SK-N-SH treated with all-trans-retinoic acid at 6 μM for 48 hours (cell line): ENCODE results near the gene VWF.

ENCODE experiments used
- ATAC-seq: fragments of 200-7000 bp; cut with Tn5 transposase; 3 replicates; pipeline ENCODE4 v1.9.1; 2020; ENCODE audit warnings: mild to moderate bottlenecking, moderate library complexity
- ARNTL ChIP-seq: fragments of 450-650 bp; formaldehyde crosslinking; IDR thresholded peaks from 2 replicates; pipeline ENCODE4 v1.5.0; 2020; ENCODE audit warnings: low read depth, mild to moderate bottlenecking, moderate library complexity, borderline replicate concordance
- BACH2 ChIP-seq: fragments of 250-450 bp; sonication (Bioruptor Pico); IDR thresholded peaks from 2 replicates; pipeline ENCODE4 v1.9.0; 2021; ENCODE audit warnings: mild to moderate bottlenecking, borderline replicate concordance
- CREB5 ChIP-seq: fragments of 250-450 bp; sonication (Bioruptor Pico); IDR thresholded peaks from 2 replicates; pipeline ENCODE4 v1.5.1; 2020; ENCODE audit warnings: low read depth, mild to moderate bottlenecking, moderate library complexity
- CSDC2 ChIP-seq: fragments of 250-450 bp; sonication (Bioruptor Pico); IDR thresholded peaks from 2 replicates; pipeline ENCODE4 v1.5.0; 2020; ENCODE audit warnings: mild to moderate bottlenecking, moderate library complexity
- GLIS3 ChIP-seq: fragments of 250-450 bp; sonication (Bioruptor Pico); IDR thresholded peaks from 2 replicates; pipeline ENCODE4 v1.5.0; 2020; ENCODE audit warnings: mild to moderate bottlenecking, moderate library complexity
- ISL1 ChIP-seq: fragments of 250-450 bp; sonication (Bioruptor Pico); IDR thresholded peaks from 2 replicates; pipeline ENCODE4 v2.1.2; 2022; ENCODE audit warnings: mild to moderate bottlenecking, moderate library complexity
- OSR1 ChIP-seq: fragments of 250-450 bp; sonication (Bioruptor Pico); IDR thresholded peaks from 2 replicates; pipeline ENCODE4 v1.8.0; 2022; ENCODE audit warnings: moderate library complexity, mild to moderate bottlenecking, inconsistent platforms
- PATZ1 ChIP-seq: fragments of 250-450 bp; sonication (Bioruptor Pico); IDR thresholded peaks from 2 replicates; pipeline ENCODE4 v1.8.0; 2020; ENCODE audit warnings: mild to moderate bottlenecking, moderate library complexity, borderline replicate concordance
- PPARA ChIP-seq: fragments of 250-450 bp; sonication (Bioruptor Pico); IDR thresholded peaks from 2 replicates; pipeline ENCODE4 v1.5.0; 2020; ENCODE audit warnings: mild to moderate bottlenecking, borderline replicate concordance
- RARB ChIP-seq: fragments of 250-450 bp; sonication (Bioruptor Pico); IDR thresholded peaks from 2 replicates; pipeline ENCODE4 v1.8.0; 2021; ENCODE audit warnings: mild to moderate bottlenecking, moderate library complexity
- SNAI2 ChIP-seq: fragments of 250-450 bp; sonication (Bioruptor Pico); IDR thresholded peaks from 2 replicates; pipeline ENCODE4 v1.5.0; 2020; ENCODE audit warnings: mild to moderate bottlenecking, moderate library complexity
- TCF4 ChIP-seq: fragments of 250-450 bp; sonication (Bioruptor Pico); IDR thresholded peaks from 2 replicates; pipeline ENCODE4 v1.8.0; 2021; ENCODE audit warnings: mild to moderate bottlenecking, moderate library complexity, borderline replicate concordance
- TOX ChIP-seq: fragments of 250-450 bp; sonication (Bioruptor Pico); IDR thresholded peaks from 2 replicates; pipeline ENCODE4 v1.8.0; 2021; ENCODE audit warnings: mild to moderate bottlenecking, moderate library complexity, borderline replicate concordance
- TSHZ2 ChIP-seq: fragments of 250-450 bp; sonication (Bioruptor Pico); IDR thresholded peaks from 2 replicates; pipeline ENCODE4 v1.5.0; 2020; ENCODE audit warnings: mild to moderate bottlenecking, moderate library complexity
- ZC3H10 ChIP-seq: fragments of 250-450 bp; sonication (Bioruptor Pico); IDR thresholded peaks from 2 replicates; pipeline ENCODE4 v1.5.1; 2021; ENCODE audit warnings: mild to moderate bottlenecking, moderate library complexity
- ZFP3 ChIP-seq: fragments of 250-450 bp; sonication (Bioruptor Pico); IDR thresholded peaks from 2 replicates; pipeline ENCODE4 v1.5.0; 2020; ENCODE audit warnings: mild to moderate bottlenecking, moderate library complexity
- ZFP30 ChIP-seq: fragments of 450-650 bp; formaldehyde crosslinking; IDR thresholded peaks from 2 replicates; pipeline ENCODE4 v1.5.0; 2022; ENCODE audit warnings: mild to moderate bottlenecking, moderate library complexity
- ZNF70 ChIP-seq: fragments of 450-650 bp; formaldehyde crosslinking; IDR thresholded peaks from 2 replicates; pipeline ENCODE4 v1.5.0; 2020; ENCODE audit warnings: mild to moderate bottlenecking, moderate library complexity
- ZNF8 ChIP-seq: fragments of 450-650 bp; formaldehyde crosslinking; IDR thresholded peaks from 2 replicates; pipeline ENCODE4 v1.5.0; 2020; ENCODE audit warnings: mild to moderate bottlenecking, moderate library complexity
- TF ChIP-seq, protein P1 (sequence below): fragments of 250-450 bp; sonication (Bioruptor Pico); IDR thresholded peaks from 2 replicates; pipeline ENCODE4 v1.8.0; 2021; ENCODE audit warnings: low read depth, mild to moderate bottlenecking, moderate library complexity, borderline replicate concordance
- TF ChIP-seq, protein P2 (sequence below): fragments of 250-450 bp; sonication (Bioruptor Pico); IDR thresholded peaks from 2 replicates; pipeline ENCODE4 v1.5.1; 2021; ENCODE audit warnings: mild to moderate bottlenecking, moderate library complexity

VWF gene

DNA sequence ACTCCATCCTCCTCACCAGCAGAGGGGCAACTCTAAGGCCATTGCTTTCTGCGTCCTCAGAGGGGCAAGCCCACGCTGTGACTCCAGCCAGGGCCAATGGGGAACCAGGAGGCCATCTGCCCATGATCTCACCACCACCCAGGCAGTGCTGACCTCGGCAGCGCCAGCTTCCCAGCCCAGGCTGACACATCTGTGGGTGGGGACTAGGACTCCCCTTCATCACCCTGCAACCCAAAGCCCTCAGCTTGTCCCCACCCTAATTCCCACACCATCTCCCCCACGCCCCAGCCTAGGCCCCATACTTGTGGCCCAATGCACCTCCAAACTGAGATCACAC is 58.6 kb downstream of the VWF start:
- ATAC-seq, result no peak
- TF ChIP-seq PATZ1 (CRISPR knock-in tag) (no peak), TCF4 (no peak), ZFP3 (CRISPR knock-in tag) (no peak), PPARA (no peak), SNAI2 (CRISPR knock-in tag) (no peak), ISL1 (CRISPR knock-in tag) (no peak), TOX (CRISPR knock-in tag) (no peak), RARB (no peak), CREB5 (CRISPR knock-in tag) (no peak), ZC3H10 (no peak), ZNF8 (CRISPR knock-in tag) (no peak), ZFP30 (no peak), GLIS3 (CRISPR knock-in tag) (no peak), CSDC2 (CRISPR knock-in tag) (no peak), ARNTL (CRISPR knock-in tag) (no peak), ZNF70 (CRISPR knock-in tag) (no peak)
- TF ChIP-seq, protein P1, sequence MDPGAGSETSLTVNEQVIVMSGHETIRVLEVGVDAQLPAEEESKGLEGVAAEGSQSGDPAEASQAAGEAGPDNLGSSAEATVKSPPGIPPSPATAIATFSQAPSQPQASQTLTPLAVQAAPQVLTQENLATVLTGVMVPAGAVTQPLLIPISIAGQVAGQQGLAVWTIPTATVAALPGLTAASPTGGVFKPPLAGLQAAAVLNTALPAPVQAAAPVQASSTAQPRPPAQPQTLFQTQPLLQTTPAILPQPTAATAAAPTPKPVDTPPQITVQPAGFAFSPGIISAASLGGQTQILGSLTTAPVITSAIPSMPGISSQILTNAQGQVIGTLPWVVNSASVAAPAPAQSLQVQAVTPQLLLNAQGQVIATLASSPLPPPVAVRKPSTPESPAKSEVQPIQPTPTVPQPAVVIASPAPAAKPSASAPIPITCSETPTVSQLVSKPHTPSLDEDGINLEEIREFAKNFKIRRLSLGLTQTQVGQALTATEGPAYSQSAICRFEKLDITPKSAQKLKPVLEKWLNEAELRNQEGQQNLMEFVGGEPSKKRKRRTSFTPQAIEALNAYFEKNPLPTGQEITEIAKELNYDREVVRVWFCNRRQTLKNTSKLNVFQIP (CRISPR knock-in tag), result no peak
- TF ChIP-seq, protein P2, sequence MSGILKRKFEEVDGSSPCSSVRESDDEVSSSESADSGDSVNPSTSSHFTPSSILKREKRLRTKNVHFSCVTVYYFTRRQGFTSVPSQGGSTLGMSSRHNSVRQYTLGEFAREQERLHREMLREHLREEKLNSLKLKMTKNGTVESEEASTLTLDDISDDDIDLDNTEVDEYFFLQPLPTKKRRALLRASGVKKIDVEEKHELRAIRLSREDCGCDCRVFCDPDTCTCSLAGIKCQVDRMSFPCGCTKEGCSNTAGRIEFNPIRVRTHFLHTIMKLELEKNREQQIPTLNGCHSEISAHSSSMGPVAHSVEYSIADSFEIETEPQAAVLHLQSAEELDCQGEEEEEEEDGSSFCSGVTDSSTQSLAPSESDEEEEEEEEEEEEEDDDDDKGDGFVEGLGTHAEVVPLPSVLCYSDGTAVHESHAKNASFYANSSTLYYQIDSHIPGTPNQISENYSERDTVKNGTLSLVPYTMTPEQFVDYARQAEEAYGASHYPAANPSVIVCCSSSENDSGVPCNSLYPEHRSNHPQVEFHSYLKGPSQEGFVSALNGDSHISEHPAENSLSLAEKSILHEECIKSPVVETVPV (CRISPR knock-in tag), result no peak

- TF ChIP-seq ZC3H10 (no peak), GLIS3 (CRISPR knock-in tag) (no peak), ARNTL (CRISPR knock-in tag) (no peak), PPARA (no peak), RARB (no peak), TSHZ2 (CRISPR knock-in tag) (no peak), TOX (CRISPR knock-in tag) (no peak), BACH2 (no peak), ZFP3 (CRISPR knock-in tag) (no peak), SNAI2 (CRISPR knock-in tag) (no peak), OSR1 (CRISPR knock-in tag) (no peak)
- ATAC-seq, result no peak
These were observed 59.2 kb downstream of the VWF start for GRCh38 chr12:6065131-6065862.
